Activated CD8-positive, alpha-beta memory T cell treated with anti-CD3 and anti-CD28 coated beads for 48 hours (primary cell): Measurements from ENCODE around the gene PRKAG1.

Experiments
- DNase-seq, 3 experiments: peaks; one replicate each; pipeline ENCODE4 v3.0.0-alpha.2; 2020; ENCODE audit warnings: low read depth in 2 of 3, low spot score in 2 of 3

PRKAG1 gene

DNA sequence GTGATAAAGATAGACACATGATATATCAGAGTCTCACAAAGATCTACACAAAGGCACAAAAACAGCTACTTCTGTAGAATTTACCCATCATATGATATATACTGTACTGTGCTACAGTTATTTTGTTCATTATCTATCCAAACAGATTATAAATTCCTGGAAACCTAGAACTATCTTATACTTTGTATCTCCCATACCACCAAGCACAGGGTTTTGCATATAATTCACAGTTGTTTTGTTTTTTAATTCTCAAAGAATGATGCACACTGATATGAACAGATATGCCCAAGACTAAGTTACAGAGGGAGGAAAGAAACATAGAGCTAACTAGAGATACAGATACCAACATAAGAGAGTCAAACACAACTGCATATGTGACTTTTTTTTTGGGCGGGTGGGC is 3.4 kb downstream of the PRKAG1 start:
- DNase-seq: no peak

DNA sequence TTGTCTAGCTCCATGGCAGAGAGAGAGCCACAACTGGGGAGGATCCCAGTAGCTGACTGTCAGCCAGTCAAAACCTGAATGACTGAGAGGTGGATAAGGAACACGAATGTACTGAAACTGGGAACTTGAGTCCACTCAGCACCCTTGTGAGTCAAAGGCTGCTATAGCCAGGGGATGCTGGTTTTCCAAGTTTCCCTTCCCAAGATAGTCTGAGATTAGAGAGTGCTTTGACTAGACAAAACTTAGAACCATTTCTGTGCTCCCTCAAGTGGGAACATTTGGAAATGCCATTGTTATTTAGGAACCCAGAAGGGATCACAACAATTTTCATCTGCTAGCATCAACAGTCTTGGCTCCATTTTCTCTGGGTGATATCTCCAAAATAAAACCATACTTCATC is 4.0 kb downstream of the PRKAG1 start:
- DNase-seq: no peak

DNA sequence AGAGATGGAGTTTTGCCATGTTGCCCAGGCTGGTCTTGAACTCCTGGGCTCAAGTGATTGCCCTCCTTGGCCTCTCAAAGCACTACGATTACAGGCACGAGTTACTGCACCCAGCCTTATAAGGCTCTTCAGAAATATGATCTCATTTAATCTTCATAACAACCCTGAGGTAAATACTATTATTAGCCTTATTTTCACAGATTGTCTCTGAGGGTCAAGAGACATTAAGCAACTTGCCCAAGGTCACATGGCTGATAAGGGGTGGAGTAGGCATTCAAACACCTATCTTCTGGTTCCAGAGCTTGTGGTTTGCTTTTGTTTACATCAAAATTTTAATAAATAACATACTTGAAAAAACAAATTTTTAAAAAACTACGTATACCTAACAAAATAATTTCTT is 5.1 kb downstream of the PRKAG1 start:
- DNase-seq: no peak

DNA sequence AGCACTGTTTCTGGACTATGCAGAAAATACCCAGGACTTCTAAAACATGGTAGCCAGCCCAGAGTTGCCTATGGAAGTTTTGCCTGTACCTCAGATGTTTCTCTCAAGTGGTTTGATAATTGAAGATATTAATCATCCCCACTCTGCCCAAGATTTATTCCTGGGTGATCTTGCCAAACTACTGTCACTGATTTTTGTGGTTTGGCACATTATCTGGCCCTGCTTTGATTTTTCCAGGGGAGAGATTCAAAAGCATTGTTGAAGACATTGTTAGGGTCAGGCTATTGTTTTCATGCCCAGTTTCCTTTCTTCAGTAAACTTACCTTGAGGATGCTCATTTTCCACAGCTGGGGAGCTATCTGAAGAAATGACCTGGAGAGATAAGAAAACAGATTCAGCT is 5.8 kb downstream of the PRKAG1 start:
- DNase-seq: no peak

DNA sequence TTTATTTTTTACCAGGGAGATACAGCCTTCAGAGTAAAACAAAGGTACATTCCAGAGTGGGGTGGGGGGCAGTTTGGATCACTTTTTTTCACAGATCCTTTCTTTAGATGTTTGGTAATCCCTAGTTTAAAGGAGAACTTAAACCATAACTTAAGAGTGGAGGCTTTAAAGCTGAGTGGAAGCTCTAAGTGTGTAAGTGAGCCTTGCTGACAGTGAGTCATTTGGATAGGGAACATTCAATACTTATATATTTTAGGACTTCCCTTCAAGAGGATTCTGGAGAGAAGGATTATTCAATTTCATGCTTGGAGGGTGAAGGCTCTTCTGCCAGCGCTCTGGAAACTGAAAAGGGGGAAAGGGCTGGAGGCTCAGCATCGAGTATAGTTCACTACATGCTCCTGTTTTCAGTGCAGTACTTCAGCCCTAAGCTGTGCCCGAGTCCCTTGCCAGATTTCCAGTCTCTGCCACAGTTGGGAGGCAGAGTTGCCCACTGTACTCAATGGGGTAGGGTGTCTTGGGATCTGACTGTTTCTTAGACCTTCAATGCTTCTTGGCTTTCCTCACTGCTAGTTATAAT is 8.4 kb downstream of the PRKAG1 start:
- no peak for DNase-seq

DNA sequence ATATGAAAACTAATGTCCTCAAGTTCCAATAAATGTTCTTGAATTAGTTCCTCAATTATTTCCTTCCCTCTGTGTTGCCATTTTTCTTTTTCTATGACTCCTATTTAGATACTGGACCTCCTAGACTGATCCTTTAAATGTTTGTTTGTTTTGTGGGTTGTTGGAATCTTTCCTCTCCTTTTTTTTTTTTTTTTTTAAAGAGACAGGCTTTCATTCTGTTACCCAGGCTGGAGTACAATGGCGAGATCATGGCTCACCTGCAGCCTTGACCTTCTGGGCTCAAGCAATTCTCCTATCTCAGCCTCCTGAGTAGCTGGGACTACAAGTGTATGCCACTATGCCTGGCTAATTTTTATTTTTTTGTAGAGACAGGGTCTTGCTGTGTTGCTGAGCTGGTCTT is 9.6 kb downstream of the PRKAG1 start:
- no peak for DNase-seq

DNA sequence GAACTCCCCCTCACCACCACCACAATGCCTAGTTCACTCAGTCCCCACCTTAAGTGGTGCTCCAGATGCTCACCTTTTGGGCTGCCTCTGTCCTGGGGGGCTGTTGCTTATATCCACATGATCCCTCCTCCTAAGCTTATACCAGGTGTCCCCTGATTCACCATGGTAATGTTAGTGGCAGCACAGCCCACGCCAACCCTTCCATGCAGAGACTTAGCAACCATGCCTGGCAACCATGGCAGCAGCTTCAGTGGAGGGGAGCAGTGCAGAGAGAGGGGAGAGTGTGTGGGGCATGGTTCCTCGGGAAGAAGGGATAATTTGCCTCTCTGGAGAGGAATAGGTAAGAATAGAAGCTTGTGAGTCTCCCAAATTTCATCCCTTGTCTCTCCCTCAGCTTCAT is 18.2 kb downstream of the PRKAG1 start:
- no peak for DNase-seq

DNA sequence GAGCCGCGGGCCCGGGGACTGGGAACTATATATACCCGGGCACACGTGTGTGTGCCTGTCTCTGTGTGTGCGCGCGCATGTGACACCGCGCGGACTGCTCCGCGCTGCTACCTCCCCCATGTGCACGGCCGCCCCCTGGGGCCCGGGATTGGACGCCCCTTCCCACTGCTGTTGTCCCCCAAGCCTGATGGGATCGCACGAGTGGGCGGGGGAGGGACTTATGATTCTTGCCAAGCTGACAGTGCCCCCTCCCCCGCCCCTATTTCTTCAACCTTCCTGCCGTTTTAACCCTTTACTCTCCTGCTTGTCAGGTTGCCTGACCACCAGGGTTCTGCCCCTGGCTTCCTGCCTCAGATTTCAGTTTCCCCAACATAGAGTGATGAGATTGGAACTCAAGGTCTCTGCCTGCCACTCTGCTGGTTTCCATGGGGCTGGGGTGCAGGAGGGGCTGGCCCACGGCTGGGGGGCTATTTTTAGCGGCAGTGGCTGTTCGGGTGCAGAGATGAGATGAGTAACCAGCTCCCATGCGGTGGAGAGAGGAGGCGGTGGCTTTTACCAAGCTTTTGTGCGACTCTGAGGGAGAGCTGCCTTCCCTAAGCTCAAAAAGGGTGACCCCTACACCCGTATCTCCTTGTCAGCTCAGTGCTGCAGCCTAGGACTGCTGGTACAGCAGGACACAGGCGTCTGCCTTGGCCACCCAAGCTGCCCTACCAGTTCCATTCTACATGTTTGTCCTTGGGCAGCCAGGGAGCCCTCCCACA is 19.0 kb downstream of the PRKAG1 start, which contains the start of gene DDN:
Gene DDN, minus strand, starts transcription at position 5 of the 761 bp plus-strand sequence. CDS start 88 bp downstream, outside the sequence.
- no peak for DNase-seq

DNA sequence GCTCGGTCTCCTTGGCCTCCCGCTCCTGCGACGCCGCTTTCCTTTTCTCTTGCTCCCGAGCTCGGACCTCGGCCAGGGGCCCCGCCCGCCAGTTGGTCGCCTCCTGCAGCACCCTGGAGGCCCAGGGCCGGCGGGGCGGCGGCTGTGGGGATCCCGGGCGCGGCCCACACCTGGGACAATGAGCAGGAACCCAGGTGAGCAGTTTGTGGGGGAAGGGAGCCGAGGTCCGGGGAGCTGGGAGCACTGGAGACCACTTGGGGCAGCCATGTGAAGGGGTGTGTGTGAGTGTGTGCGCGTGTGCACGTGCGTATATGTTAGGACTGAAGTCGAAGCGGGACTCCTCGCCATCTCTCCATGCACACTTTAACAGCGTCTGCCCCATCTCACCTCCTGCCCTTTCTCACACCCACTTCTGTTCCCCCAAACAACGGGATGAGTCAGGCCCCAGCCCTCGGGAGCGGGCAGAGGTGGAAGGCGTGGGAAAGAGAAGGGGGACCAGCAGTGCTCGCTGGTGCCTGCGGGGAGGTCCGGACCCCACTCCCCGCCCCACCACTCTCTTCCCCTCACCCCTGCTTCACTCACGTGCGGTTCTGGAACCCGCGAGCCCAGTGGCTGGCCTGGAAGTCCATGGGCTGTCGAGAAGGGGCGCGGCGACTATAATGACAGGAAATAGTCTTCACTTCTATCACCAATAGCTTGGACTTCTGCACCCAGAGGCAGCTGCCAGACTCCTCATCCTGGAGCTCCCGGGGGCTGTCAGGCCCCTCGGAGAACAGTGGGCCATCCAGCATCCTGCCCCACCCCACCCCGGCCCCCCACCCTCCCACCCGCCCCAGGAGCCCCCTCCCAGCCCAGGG is 19.9 kb downstream of the PRKAG1 start:
- no peak for DNase-seq

DNA sequence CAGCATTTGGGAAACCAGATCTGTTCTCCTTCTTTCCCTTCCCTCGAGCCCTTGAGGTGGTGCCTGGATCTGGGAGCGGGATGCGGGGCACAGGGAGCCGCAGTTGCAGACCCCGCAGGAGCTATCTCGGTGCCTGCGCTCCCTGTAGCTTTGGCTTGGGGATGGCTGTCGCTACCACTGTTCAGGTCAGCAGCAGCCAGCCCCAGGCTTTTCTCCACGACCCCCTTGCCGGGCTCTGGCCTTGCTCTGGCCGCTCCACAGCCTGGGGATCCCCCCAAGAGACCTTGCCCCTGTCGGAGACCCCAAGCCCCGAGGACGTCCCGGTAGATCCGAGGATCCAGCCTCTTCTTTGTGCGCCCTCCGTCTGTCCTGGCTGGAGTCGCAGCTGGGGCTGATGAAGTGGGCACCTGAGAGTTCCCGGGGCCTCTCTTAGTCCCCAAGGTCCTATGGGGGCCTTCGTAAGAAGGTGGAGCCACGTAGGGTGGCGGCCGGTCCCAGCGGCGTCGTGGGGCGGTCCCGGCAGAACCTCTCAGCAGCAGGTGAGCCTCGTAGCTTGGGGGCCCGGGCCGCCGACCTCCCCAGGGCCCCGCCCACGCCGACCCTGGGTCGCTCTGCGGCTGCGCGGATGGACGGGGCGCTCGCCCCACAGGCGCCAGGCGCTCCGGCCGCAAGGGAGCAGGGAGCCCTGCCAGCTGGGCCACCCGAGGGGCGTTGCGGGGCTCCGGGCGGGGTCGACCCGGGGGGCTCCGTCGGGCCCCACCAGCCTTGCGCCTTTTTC is 20.7 kb downstream of the PRKAG1 start:
- DNase-seq: no peak

DNA sequence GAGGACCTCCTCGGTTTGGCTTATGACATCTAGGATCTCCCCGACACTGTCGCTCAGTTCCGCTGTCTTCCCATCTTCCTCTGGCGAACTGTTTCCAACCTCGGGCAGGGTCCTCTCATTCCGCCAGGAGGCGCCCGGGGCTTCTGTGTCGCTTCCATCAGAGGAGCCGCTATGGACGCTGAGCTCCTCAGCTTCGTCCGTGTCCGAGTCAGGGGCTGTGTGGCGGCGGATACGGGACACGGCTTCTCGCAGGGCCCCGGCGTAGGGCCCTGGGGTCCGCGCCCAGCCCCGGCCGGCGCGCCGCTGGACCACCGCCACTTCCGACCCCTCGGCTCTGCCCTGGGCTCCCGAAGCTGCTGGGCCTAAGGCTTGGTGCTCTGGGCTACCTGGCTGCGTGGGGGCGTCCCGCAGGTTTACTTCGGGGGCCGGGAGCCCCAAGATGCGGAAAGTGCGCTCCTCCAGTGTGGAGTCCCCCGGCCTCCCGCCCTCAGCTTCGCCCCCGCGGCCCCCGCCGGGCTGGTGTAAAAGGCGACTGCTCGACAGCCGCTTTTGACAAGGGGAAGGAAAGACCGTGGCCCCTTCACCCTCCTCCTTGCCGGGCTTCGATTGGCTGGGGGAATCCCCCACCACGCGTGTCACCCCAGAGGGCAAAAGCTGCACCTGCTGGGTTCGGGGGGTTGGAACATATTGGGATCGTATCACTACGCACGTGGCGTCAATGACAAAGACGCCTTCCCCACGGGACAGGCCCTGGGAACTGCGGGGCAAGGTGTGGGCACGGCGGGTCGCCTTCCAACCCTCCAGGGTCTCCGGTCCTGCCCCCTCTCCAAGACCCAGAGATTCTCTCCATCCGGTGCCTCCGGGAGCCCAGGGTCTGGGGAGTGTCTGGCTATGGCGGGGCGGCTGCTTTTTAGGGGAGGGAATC is 21.5 kb downstream of the PRKAG1 start:
- DNase-seq: no peak

DNA sequence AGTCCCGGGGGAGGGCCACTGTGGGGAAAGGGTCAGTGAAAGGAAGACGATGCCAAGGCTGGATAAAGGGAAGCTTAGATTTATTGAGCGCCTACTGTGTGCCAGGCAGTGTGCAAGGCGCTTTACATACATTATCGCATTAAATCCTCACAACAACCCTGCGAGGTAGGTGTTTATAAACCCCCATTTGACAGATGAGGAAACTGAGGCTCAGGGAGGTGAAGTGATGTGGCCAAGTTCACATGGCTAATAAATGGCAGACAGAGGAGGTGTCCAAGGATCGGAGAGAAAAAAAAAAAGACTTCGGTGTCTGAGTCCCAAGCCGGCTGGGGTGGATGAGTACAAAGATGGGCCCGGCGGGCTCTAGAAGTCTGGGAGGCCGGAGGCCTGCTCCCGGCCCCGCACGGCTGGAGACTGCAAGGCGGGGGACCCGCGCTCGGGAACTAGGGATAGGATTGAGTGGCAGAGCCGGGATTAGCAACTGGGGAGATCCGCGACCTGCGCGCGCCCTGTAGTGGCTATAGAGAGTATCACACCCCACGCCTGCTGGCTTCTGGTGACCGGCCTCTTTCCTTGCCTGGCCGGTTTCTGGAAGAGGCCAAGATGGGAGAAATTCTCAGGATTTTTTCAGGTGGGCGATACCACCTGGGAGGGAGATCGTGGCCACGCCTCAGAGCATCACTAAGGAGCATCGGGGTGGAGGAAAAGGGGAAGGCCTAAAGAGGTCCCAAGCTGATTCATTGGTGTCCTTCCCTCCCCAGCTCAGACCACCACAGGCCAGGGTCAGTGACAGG is 23.3 kb downstream of the PRKAG1 start:
- DNase-seq: no peak

DNA sequence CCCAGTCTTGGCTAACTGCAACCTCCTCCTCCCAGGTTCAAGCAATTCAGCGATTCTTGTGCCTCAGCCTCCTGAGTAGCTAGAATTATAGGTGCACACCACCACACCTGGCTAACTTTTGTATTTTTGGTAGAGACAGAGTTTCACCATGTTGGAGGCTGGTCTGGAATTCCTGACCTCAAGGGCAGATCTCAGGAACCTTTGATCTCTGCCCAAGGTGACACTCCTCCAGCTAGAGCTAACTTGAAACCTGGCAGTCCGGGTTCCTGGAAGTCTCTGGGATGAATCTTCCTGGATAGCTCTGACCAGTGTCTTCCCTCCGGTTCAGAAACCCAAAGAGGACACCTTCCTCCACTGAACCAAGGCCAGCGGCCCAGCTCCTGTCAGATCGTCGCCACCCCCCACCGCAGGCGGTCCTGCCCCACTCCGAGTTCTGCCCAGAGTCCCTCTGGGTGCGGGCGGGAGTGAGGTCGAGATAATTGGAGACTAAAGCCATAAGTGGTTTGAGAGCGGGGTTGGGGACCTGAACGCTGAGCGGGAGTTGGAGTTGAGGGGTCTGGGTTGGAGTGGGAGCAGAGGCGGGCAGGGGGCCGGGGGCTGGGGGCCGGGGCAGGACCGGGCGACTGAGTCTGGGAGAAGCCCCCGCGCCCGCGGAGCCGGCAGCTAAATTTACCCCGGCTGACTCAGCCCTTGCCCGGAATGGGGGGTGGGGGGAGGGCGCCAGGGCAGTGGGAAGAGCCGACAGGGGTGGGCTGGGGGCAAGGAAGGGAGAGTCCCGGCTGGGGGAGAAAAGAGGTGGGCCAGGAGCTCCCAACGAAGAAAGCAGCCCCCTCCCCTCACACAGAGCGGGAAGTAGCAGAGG is 24.1 kb downstream of the PRKAG1 start:
- DNase-seq: no peak

DNA sequence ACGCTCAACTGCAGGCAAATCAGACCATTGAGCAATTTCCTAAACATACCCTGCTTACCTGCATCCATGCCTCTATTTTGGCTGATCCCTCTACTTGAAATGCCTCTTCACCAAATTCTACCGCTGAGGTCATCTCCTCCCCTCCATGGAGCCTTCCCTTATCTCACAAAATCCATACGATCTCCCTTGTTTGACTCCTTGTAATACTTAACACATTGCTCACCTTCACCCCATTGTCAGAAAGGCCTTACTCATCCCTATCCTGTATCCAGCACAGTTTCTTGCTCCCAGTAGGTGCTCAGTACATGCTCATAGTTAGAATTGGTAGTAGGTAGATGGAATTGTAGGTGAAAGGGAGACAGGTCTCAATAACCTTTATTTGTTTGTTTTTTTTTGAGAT is 24.8 kb downstream of the PRKAG1 start:
- no peak for DNase-seq

DNA sequence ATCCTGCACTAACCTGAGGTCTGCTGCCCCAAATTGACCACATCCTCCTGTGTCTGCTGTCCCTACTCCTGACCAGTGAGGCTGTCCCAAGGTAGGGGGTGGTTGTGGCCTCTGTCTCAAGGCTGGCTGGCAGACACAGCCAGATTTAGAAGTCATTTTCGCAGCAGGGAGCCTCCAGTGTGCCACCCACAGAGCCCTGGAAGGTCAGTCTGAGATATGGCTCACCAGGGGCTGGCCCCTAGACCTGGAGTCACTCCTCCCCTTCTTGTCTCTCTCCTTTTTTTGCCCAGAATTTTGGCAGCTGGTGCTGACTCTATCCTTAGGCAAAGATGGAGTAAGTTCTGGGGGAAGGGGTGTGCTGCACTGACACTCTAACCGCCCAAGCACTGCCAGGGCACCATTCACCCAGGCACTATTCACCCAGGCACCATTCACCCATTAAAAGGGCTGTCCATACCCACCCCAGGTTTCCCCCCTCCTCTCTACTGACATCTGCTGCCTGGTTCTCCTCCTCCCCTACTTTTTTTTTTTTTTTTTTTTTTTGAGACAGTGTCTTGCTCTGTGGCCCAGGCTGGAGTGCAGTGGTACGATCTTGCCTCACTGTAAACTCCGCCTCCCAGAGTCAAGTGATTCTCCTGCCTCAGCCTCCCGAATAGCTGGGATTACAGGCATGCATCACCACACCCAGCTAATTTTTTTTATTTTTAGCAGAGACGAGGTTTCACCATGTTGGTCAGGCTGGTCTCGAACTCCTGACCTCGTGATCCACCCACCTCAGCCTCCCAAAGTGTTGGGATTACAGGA is 27.1 kb downstream of the PRKAG1 start:
- no peak for DNase-seq

DNA sequence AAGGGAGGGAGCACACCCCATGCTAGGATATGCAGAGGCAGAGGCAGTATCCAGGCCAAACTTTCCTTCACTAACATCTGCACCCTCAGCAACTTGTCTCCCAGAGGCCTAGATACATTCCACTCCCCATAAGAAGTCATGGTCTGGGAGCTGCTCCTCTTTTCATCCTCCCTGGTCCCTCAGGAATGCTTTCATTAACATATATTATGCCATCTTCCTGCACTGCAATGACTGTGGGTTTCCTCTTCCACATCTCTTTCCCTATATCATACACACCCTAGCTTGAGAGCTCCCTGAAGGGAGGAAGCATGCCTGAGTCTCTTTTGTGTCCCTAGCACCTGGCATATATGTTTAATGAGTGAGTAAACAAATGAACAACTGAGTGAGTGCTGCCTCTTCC is 28.0 kb downstream of the PRKAG1 start:
- no peak for DNase-seq

DNA sequence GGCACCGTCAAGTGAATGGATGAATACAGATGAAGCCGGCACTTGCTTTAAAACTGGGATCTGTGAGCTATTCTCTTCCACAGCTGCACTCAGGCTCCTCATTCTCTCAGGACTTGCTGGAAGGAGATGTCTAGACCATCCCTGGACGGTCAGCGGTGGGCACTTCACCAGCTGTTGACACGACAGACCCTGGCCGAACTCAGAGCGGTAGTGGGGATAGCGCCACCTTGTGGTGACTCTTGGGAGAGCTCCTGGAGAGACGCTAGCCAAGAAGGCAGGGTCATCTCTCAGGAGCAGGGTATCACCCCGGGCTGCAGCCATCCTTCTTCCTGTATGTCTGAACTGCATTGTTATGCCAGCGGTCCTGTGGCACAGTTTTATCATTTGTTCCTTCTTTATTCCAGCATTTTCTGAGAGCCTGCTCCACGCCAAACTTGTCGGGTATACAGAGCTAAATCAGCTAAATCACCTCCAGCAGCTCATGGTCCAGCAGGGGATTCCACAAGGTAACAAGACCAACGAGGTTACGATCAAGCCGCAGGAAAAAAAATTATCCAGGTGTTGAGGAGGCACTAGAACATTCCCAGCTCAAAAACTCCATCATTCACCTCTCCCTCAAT is 30.4 kb downstream of the PRKAG1 start:
- DNase-seq: peak in 1 of 3 experiments; percentile 75
